Measurements from ENCODE around the gene ASAP2. TPM values are rescaled to one million over a fixed set of nuclear protein-coding genes. Genes with fewer than 3 reads are reported as not detected.

ASAP2 gene
- total RNA-seq, 1 experiment from 2014 or later, result 25.2 TPM

DNA sequence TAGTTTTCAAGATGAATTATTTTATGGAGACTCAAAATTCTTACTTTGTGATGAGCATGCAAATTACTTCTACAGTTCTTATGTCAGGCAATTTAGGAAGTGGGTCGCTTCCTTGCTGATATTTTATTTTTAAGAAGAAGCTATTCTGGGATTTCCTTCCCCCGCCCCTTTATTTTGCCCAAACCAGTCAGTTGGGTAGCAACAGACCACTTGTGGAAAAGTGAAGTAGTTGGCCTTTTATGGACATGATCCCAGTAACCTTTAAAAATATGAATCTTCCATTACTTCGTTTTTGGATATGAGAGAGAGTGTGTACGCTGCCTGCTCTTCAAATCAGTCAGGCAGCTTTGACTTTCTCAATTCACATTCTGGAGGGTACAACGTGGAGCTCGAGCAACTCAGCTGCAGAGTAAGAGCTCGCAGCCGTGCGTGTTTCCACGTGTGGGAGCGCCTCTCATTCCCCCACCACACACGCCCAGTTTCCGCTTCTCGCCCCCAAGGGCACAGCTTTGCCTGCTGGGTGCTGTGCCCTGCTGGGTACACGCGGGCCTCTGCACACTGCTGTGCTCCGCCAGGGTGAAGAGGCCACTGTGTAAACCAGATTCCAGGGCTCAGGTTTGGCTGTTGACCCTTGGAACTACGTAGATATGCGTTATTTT lies 124.1 kb downstream of the ASAP2 start:
- Histone ChIP-seq H3K27ac (ENCODE audit: low read length) (no peak overlapping the region), H2AFZ (ENCODE audit: low read length) (no peak overlapping the region), H3K27me3 (ENCODE audit: low read length) (no peaks in the 10 kb centered on the region), H3K9me3 (ENCODE audit: low read length) (no peaks in the 10 kb centered on the region), H3K4me3 (ENCODE audit: low read length) (no peak overlapping the region), H3K4me2 (ENCODE audit: low read length) (no peak overlapping the region), H4K20me1 (ENCODE audit: low read length) (no peaks in the 10 kb centered on the region), H3K9ac (ENCODE audit: low read length) (no peak overlapping the region), H3K36me3 (ENCODE audit: low read depth, low read length) (peaks cover 34% of the 10 kb centered on the region; the same call in 1 of the 2 replicates), H3K9me2 (replicated peaks; ENCODE audit: low read length) (no peaks in the 10 kb centered on the region), H3K79me2 (ENCODE audit: low read length) (peaks cover 8% of the 10 kb centered on the region), H3F3A (ENCODE audit: low read length, unreplicated experiment) (no peaks in the 10 kb centered on the region), H3K4me1 (ENCODE audit: insufficient read depth, low read length) (peaks cover 27% of the 10 kb centered on the region)
- TF ChIP-seq, protein P1, sequence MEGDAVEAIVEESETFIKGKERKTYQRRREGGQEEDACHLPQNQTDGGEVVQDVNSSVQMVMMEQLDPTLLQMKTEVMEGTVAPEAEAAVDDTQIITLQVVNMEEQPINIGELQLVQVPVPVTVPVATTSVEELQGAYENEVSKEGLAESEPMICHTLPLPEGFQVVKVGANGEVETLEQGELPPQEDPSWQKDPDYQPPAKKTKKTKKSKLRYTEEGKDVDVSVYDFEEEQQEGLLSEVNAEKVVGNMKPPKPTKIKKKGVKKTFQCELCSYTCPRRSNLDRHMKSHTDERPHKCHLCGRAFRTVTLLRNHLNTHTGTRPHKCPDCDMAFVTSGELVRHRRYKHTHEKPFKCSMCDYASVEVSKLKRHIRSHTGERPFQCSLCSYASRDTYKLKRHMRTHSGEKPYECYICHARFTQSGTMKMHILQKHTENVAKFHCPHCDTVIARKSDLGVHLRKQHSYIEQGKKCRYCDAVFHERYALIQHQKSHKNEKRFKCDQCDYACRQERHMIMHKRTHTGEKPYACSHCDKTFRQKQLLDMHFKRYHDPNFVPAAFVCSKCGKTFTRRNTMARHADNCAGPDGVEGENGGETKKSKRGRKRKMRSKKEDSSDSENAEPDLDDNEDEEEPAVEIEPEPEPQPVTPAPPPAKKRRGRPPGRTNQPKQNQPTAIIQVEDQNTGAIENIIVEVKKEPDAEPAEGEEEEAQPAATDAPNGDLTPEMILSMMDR (conservative IDR thresholded peaks at IDR 0.05; ENCODE audit: low read depth, low read length), result no peak
- TF ChIP-seq EZH2phosphoT487 (IDR thresholded peaks at IDR 0.05; ENCODE audit: borderline replicate concordance, low read length) (no peak), EZH2 (IDR thresholded peaks at IDR 0.05; ENCODE audit: low read length, unreplicated experiment) (no peak)
- intact Hi-C loops (cut with micrococcal nuclease), result no loop called here
- ATAC-seq (no peak), DNase-seq (no peak)
- BruUV-seq (replicated peaks), result no TSS peak
- ChIA-PET POLR2A (ENCODE audit: unreplicated experiment) (no interaction called here), CTCF (no interaction called here)

GRCh38 chr2:9331704-9332103 lies 125.1 kb downstream of the ASAP2 start:
- ATAC-seq (no peak), DNase-seq (no peak)
- no peaks in the 10 kb centered on the region for H3K9me2 ChIP-seq (replicated peaks; ENCODE audit: low read length)
- no peaks in the 10 kb centered on the region for H4K20me1 ChIP-seq (ENCODE audit: low read length)
- H3K9ac ChIP-seq (ENCODE audit: low read length), result no peak overlapping the region
- CTCF ChIA-PET, result no interaction called here
- H3K36me3 ChIP-seq (ENCODE audit: low read depth, low read length), result peaks cover 32% of the 10 kb centered on the region; the same call in 1 of the 2 replicates
- TF ChIP-seq EZH2phosphoT487 (IDR thresholded peaks at IDR 0.05; ENCODE audit: borderline replicate concordance, low read length) (no peak), EZH2 (IDR thresholded peaks at IDR 0.05; ENCODE audit: low read length, unreplicated experiment) (no peak)
- TF ChIP-seq, protein P1 (conservative IDR thresholded peaks at IDR 0.05; ENCODE audit: low read depth, low read length), result no peak
- no TSS peak for BruUV-seq (replicated peaks)
- H3K27me3 ChIP-seq (ENCODE audit: low read length), result no peaks in the 10 kb centered on the region
- no peaks in the 10 kb centered on the region for H3K9me3 ChIP-seq (ENCODE audit: low read length)
- H3K4me1 ChIP-seq (ENCODE audit: insufficient read depth, low read length), result peaks cover 30% of the 10 kb centered on the region
- POLR2A ChIA-PET (ENCODE audit: unreplicated experiment), result no interaction called here
- H3K4me3 ChIP-seq (ENCODE audit: low read length), result no peak overlapping the region
- no peaks in the 10 kb centered on the region for H3F3A ChIP-seq (ENCODE audit: low read length, unreplicated experiment)
- peaks cover 8% of the 10 kb centered on the region for H3K79me2 ChIP-seq (ENCODE audit: low read length)
- intact Hi-C loops (cut with micrococcal nuclease), result loop anchor here (2.0 kb wide), 1 partner anchor 189 kb away; no protein-coding TSS in a partner anchor
- no peak overlapping the region for H3K4me2 ChIP-seq (ENCODE audit: low read length)
- H2AFZ ChIP-seq (ENCODE audit: low read length), result no peak overlapping the region
- H3K27ac ChIP-seq (ENCODE audit: low read length), result no peak overlapping the region

DNA sequence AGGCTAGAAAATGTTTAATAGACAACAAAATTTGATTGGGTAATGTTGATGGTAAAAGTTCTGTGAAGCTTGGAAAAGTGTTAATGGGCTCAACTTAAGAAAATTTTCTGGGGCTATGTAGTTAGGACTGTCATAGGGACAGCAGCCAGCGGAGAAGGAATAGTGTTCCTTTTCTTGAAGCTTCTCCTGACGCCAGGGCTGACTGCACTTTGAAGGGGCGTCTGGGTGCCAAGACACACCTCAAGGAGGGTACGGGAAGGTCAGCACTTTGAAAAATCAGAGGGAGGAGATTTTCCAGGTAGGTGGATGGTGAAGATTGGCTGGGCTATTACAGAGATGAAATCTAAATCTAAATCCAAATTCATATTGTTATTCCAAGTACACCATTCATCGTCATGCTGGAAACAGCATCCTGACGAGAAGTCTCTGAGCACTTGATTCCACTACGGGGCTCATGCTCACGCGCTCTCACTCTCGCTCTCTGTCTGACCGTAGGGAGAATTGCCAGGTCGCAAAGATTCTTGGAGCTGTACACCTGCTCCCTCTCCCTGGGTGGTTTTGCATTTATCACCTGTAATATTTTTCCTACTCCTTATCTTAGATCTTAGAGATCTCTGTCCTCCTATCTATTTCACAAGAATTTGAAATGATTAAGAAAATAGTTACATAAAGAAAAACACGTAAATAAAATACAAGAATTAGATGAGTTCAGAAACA lies 125.7 kb downstream of the ASAP2 start:
- Histone ChIP-seq H3K27me3 (ENCODE audit: low read length) (no peaks in the 10 kb centered on the region), H2AFZ (ENCODE audit: low read length) (no peak overlapping the region), H3K36me3 (ENCODE audit: low read depth, low read length) (peaks cover 30% of the 10 kb centered on the region; the same call in 1 of the 2 replicates), H3K4me2 (ENCODE audit: low read length) (no peak overlapping the region), H4K20me1 (ENCODE audit: low read length) (no peaks in the 10 kb centered on the region), H3K4me3 (ENCODE audit: low read length) (no peak overlapping the region), H3K9me2 (replicated peaks; ENCODE audit: low read length) (no peaks in the 10 kb centered on the region), H3K4me1 (ENCODE audit: insufficient read depth, low read length) (peaks cover 30% of the 10 kb centered on the region), H3K27ac (ENCODE audit: low read length) (no peak overlapping the region), H3K9ac (ENCODE audit: low read length) (no peak overlapping the region), H3K9me3 (ENCODE audit: low read length) (no peaks in the 10 kb centered on the region), H3K79me2 (ENCODE audit: low read length) (peaks cover 8% of the 10 kb centered on the region), H3F3A (ENCODE audit: low read length, unreplicated experiment) (no peaks in the 10 kb centered on the region)
- intact Hi-C loops (cut with micrococcal nuclease), result loop anchor here (2.0 kb wide), 1 partner anchor 189 kb away; no protein-coding TSS in a partner anchor
- ATAC-seq (no peak), DNase-seq (no peak)
- TF ChIP-seq EZH2 (IDR thresholded peaks at IDR 0.05; ENCODE audit: low read length, unreplicated experiment), result no peak
- TF ChIP-seq, protein P1 (conservative IDR thresholded peaks at IDR 0.05; ENCODE audit: low read depth, low read length), result no peak
- CTCF ChIA-PET, result no interaction called here
- no TSS peak for BruUV-seq (replicated peaks)
- POLR2A ChIA-PET (ENCODE audit: unreplicated experiment), result no interaction called here
